GM18867 (cell line): Measurements from ENCODE around the gene KIF16B.

Source experiments
- ATAC-seq: cut with Tn5 transposase; IDR thresholded peaks from one replicate; pipeline ENCODE4 v1.9.1; 2021; ENCODE audit warnings: mild to moderate bottlenecking, moderate library complexity; ENCODE audit not compliant: unreplicated experiment

The KIF16B gene

DNA sequence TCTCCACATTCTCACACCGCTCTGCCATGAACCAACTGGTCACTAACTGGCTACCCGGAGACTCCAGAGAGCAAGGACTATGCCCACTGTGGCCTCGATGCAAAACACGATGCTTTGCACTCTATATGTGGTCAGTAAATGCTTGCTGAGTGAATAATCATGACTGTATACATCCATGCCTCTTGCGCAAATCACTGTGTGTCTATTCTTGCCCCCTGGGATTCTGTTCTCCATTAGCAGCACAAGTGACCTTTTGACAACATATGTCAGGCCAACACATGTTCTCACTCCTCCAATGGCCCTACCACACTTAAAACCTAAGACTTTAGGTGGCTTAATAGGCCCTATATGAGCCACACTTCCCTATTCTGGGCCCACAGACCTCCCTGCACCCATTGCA lies 16.9 kb downstream of the KIF16B start:
- no peak for ATAC-seq

- ATAC-seq: no peak
Observed at GRCh38 chr20:16555754-16556153, 17.5 kb downstream of the KIF16B start.

DNA sequence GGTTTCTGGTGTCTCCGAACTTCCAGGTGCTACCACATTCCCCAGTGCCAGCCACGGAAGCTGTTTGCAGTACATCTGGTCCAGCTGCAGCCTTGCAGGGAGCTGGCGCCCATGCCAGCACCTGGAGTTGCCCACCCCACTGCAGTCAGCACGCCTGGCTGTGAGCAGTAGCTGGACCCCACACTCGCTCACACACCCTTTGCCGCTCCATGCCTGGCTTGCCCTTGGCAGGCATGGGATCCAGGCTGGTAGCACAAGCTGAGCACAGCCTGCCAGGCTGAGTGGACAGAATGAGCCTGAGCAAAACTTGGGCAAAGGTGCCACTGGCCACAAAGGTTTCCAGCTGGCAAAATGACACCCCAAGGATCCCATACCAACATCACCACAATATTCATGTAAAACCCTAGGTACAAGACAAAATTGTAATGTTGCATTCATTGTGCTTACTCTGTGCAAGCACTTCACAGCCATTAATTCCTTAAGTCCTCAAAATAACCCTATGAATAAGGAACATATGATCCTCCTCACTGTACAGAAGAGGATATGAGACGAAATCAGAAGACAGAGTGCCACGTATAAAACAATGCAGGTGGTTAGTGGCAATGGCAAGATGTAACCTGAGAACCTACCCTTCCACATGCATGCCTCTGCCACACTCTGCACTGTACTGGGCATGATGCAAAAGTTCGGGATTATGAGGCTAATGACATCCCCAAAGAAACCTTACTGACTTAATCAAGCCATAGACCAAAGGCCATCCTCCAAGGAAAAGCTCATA lies 18.3 kb downstream of the KIF16B start:
- ATAC-seq: no peak

- ATAC-seq: no peak
Observed at GRCh38 chr20:16553684-16554083, 19.6 kb downstream of the KIF16B start.

DNA sequence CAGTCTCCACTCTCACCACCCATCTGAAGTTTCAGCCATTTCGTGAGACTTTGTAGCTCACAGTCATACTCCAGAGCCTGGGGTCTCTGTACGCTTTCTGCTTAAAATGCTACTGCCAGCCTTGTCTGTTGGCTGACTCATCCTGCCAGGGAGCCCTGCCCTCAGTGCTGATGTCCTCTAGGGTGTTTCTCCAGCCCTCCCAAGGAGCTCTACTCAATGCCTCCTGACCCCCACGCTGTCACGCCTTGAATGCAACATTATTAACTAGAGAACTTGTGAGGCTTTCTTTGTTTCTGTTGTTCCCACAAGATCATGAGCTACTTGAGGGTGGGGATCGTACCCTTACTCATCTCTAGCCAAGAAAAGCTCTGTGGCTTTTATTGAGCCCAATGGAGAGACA lies 20.1 kb downstream of the KIF16B start:
- no peak for ATAC-seq

DNA sequence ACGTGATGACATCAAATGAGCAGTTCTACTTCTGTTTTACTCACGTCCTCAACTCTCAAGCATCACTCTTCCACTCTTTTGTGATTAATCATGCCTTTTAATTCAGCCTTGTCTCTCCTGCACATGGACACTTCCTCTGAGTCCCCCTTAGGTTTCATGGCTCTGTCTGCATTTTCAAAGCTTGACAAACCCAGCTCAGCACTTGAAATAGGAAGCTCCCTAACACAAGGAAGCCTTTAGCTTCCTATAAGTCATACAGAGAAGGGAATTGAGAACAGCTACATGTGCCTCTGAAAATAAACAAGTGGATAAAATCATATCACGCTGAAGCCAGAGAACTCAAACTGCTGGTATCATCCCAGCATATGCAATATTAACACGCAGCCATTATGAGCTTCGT lies 21.2 kb downstream of the KIF16B start:
- ATAC-seq: no peak

DNA sequence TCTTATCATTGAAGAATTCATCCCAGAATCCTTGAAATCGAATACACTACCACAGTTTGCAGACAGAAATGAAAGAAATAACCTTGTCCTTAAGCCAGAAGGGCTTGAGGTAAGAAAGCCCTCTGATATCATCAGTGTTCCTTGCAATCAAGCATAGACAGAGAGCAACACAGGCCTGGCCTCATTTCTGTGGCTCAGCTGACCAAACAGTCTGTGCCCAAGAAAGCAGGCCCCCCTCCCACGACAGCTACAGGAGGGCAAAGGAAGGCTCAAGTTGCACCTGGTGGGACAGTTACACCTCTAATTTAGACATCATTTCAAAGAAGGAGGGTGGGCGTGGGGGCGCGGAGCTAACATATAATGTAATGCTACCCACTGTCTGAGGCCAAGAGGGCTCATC lies 21.6 kb downstream of the KIF16B start:
- ATAC-seq: no peak

DNA sequence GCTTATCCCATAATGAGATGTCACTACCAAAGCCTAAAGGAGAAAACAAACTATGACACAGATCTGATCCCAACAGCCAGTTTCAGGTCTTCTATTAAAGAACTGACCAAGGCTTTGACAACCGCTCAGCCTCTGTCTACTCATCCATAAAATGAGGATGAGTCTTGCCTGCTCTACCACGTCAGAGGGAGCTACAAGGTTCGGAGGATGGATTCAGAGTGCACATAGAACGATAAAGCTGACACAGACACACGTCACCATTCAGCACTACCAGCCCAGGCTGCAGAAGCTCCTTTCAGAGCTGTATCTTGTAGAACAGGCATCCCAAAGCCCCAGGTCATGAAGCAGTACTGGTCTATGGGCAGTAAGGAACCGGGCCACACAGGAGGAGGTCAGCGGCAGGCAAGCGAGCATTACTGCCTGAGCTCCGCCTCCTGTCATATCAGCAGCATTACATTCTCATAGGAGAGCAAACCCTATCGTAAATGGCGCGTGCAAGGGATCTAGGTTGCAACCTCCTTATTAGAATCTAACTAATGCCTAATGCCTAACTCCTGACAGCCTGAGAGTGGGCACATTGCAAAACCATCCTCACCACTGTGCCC lies 25.1 kb downstream of the KIF16B start:
- no peak for ATAC-seq

DNA sequence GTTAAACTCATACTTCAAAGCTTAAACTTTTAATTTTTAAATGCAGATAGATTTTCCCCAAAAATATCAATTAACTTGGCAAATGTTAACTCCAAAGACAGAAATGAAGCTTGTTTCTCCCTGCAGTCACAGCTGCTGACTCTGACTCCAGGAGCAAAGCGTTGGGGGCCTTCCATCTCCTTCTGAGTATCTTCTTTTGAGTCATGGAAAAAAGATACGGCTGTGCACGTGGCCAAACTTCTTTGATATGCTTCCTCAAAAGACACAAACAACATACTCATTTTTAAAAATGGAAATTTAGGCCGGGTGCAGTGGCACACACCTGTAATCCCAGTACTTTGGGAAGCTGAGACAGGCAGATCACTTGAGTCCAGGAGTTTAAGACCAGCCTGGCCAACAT lies 28.3 kb downstream of the KIF16B start:
- no peak for ATAC-seq

- ATAC-seq: no peak
Observed at GRCh38 chr20:16542477-16542876, 30.8 kb downstream of the KIF16B start.

GRCh38 chr20:16541878-16542277 lies 31.4 kb downstream of the KIF16B start:
- no peak for ATAC-seq

DNA sequence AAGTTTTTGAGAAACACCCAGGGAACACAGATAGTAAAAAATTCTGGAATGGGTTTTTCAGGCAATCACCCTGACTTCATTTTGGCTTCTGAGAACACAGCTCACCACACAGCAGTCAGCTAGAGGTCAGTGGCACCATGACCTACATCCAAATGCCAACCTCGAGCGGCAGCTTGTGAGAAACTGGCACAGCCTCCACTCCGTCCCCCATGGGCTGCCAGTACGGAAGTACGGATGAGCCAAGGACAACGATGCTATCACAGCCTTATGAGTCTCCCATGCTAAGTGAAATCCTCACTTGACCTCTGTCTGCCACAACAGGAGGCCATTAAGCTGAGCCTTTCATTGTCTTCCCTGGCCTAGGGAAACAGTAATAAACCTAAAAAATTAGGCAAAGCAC lies 32.0 kb downstream of the KIF16B start:
- ATAC-seq: no peak

DNA sequence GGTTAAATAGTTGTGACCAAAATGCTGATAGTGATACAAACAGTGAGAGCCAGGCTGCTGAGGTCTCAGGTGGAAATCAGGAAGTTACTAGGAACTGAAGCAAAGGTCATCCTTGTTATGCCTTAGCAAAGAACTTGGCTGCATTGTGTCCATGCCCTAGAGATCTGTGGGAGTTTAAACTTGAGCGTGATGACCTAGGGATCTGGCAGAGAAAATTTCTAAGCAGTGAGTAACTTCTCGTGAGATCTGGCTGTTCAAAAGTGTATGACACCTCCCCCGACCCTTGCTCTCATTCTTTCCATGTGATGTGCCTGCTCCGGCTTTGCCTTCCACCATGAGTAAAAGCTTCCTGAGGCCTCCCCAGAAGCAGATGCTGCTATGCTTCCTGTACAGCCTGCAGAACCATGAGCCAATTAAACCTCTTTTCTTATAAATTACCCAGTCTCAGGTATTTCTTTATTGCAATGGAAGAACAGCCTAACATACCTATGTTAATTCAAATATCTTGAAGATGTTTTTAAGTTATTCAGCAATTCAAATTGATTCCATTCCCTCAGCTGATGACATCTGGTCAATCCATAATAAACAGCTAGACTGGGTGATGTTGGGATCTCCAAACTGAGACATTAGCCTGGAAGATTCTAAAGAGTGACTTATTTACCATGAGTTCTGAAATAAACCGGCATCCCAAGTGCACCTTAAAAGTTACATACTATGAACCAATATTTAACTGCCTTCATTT lies 33.8 kb downstream of the KIF16B start:
- ATAC-seq: no peak

- no peak for ATAC-seq
Observed at GRCh38 chr20:16538779-16539178, 34.5 kb downstream of the KIF16B start.

DNA sequence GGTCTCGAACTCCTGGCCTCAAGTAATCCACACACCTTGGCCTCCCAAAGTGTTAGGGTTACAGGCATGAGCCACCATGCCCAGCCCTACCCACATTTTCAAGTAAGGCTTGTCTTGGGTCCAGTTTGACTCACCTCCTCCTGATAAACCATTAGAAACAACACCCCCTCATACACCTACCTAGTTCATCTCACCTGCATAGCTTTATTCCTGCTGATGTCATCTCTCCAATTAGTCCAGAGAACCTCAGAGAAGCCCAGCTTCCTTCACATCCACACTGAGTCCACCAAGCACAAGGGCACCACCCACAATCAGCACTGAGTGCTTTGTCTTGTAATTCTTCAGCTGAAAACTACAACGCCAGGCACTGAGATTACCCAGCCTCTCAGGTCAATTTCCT lies 35.3 kb downstream of the KIF16B start:
- no peak for ATAC-seq

GRCh38 chr20:16537025-16537665 lies 36.1 kb downstream of the KIF16B start:
- ATAC-seq: no peak

- no peak for ATAC-seq
Observed at GRCh38 chr20:16535277-16535676, 38.0 kb downstream of the KIF16B start.

- ATAC-seq: no peak
Observed at GRCh38 chr20:16533502-16533901, 39.7 kb downstream of the KIF16B start.

DNA sequence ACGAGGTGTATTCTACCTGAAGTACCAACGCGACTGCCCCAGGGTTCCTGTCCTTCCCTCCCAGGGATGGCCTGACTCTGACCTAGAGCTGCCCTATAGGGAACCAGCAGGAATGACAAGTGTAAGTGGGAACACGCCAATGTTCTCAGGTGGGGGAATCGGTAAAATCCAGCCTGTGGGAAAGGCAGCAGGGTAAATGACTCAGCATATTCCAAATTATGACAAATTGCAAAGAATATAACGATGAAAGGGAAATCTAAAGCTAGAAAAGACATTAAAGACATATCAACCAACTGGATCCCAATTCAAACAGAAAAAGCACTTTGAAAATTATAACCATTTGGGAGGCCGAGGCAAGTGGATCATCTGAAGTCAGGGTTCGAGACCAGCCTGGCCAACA lies 41.8 kb downstream of the KIF16B start:
- no peak for ATAC-seq

DNA sequence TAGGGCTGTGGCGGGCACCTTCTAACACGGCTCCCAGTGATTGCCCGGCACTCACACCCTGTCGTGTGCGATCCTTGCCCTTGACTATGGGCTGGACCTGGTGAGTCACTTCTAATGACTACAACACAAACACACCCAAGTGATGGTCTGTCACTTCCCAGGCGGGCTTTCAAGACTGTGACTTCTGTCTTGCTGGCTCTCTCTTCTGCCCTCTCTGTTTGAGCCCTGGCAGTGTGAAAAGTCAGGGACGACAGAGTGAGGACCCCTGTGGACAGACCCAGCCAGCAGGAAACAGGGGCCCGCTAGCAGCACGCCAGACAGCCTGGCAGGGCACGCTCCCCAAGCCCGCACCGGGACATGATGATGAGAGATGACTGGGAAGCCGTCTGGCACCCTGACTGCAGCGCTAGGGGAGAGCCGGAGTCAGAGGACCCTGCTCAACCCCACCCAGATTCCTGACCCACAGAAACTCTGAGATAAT lies 43.0 kb downstream of the KIF16B start:
- no peak for ATAC-seq

DNA sequence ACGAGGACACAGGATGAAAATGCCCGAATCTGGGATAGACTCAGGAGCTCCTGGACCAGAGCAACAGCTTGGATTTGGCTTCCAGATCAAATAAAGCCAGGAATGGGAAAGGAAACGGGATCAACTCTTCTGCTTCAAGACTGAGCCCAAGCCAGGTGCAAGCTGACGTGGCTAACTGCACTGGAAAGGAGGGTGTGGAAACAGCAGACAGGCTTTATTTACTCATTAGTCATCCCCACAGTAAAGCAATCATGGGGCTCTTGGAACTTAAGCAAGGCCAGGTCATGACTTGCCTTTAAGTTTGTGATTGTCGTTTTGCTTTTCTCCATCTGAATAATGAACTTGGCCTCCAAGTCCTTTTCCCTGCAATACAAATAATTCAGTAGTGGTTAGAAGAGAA lies 45.2 kb downstream of the KIF16B start:
- no peak for ATAC-seq
